A549 (cell line): ENCODE measurements around the gene ZNF79. TPM values are rescaled to one million over a fixed set of nuclear protein-coding genes. Genes with fewer than 3 reads are reported as not detected.

Experiments
- ATAC-seq, 2 experiments: fragments of 200-7000 bp in 1 of 2; fragments of >200 bp in 1 of 2; cut with Nextera tagmentation in 1 of 2; cut with Tn5 transposase in 1 of 2; 3 replicates each; pipeline versions ENCODE4 v1.8.0 to v1.9.1; 2018 to 2020; ENCODE audit warnings: mild to moderate bottlenecking in 1 of 2, moderate library complexity in 1 of 2
- CTCF ChIA-PET: fragments of 300-600 bp; sonication (Branson Sonifier 250); formaldehyde crosslinking; extraction: SDS; loops from one replicate; lab custom pipeline; 2021; ENCODE audit warnings: antibody characterized with exemption, inconsistent platforms; lab: Yijun Ruan, JAX
- POLR2A ChIA-PET: fragments of 350-600 bp; formaldehyde crosslinking; extraction: SDS; loops from one replicate; lab custom pipeline; 2021; ENCODE audit warnings: antibody characterized with exemption, inconsistent platforms; lab: Yijun Ruan, JAX
- DNase-seq, 2 experiments: peaks; one replicate each; pipeline versions ENCODE4 v3.0.0 to v3.0.0-alpha.2; 2011 to 2016; ENCODE audit warnings: low read depth in 1 of 2, low spot score in 1 of 2
- FAIRE-seq: peaks from 2 replicates; lab custom pipeline; 2011; peaks lifted over from hg19 to GRCh38; lab: Jason Lieb, UNC
- H3K27ac ChIP-seq, 2 experiments: fragments of >200 bp; sonication (Bioruptor Twin); formaldehyde crosslinking; 3 replicates each; pipeline ENCODE4 v1.5.1; 2016 to 2017
- H3K4me1 ChIP-seq: fragments of >200 bp; sonication (Bioruptor Twin); formaldehyde crosslinking; 3 replicates; pipeline ENCODE4 v1.6.1; 2016
- H3K4me2 ChIP-seq: fragments of >200 bp; sonication (Bioruptor Twin); formaldehyde crosslinking; 3 replicates; pipeline ENCODE4 v1.6.1; 2016
- H3K4me3 ChIP-seq: fragments of >200 bp; sonication (Bioruptor Twin); formaldehyde crosslinking; 3 replicates; pipeline ENCODE4 v1.5.1; 2016
- H3K9me3 ChIP-seq: fragments of >200 bp; sonication (Bioruptor Twin); formaldehyde crosslinking; 3 replicates; pipeline ENCODE4 v1.6.1; 2016
- CBX8 ChIP-seq: fragments of 200-600 bp; sonication (generic); IDR thresholded peaks from 2 replicates; pipeline ENCODE4 v1.6.1; 2016
- EP300 ChIP-seq, 2 experiments: fragments of >200 bp; sonication (Bioruptor Twin); formaldehyde crosslinking; IDR thresholded peaks; 2 replicates in 1 of 2; 3 replicates in 1 of 2; pipeline ENCODE4 v1.6.1; 2016 to 2017
- ESRRA ChIP-seq: fragments of 150-350 bp; IDR thresholded peaks from 2 replicates; pipeline ENCODE4 v1.6.1; 2014; ENCODE audit warnings: mild to moderate bottlenecking, low read length, borderline replicate concordance
- GATA3 ChIP-seq: IDR thresholded peaks from 2 replicates; pipeline ENCODE4 v1.6.1; 2012; ENCODE audit warnings: borderline replicate concordance
- HDAC2 ChIP-seq: fragments of 200-600 bp; sonication (generic); IDR thresholded peaks from 2 replicates; pipeline ENCODE4 v1.6.1; 2016
- HOXA7 ChIP-seq: fragments of 250-450 bp; sonication (Bioruptor Pico); IDR thresholded peaks from 2 replicates; pipeline ENCODE4 v1.5.0; 2020; ENCODE audit warnings: mild to moderate bottlenecking, moderate library complexity
- HOXB13 ChIP-seq: fragments of 250-450 bp; sonication (Bioruptor Pico); IDR thresholded peaks from 2 replicates; pipeline ENCODE4 v1.5.0; 2020; ENCODE audit warnings: low read depth, mild to moderate bottlenecking, moderate library complexity
- JUN ChIP-seq, 2 experiments: fragments of >200 bp; sonication (Bioruptor Twin); formaldehyde crosslinking; IDR thresholded peaks; 2 replicates in 1 of 2; 3 replicates in 1 of 2; pipeline ENCODE4 v1.6.1; 2016 to 2017
- KDM1A ChIP-seq: fragments of 200-600 bp; sonication (generic); IDR thresholded peaks from 2 replicates; pipeline ENCODE4 v1.6.1; 2016; ENCODE audit warnings: low read depth, mild to moderate bottlenecking
- MAZ ChIP-seq: fragments of 150-350 bp; IDR thresholded peaks from 2 replicates; pipeline ENCODE4 v1.6.1; 2014; ENCODE audit warnings: antibody characterized with exemption, low read depth, low read length, borderline replicate concordance
- PHF8 ChIP-seq: fragments of 200-600 bp; sonication (generic); IDR thresholded peaks from 2 replicates; pipeline ENCODE4 v1.6.1; 2016; ENCODE audit warnings: low read depth, mild to moderate bottlenecking, antibody characterized with exemption, moderate library complexity, borderline replicate concordance
- POLR2A ChIP-seq: IDR thresholded peaks from 2 replicates; pipeline ENCODE4 v1.6.1; 2012; ENCODE audit warnings: mild to moderate bottlenecking, low read length
- RAD21 ChIP-seq, 2 experiments: fragments of >200 bp in 1 of 2; sonication (Bioruptor Twin) in 1 of 2; formaldehyde crosslinking in 1 of 2; IDR thresholded peaks in 1 of 2; conservative IDR thresholded peaks in 1 of 2; 2 replicates in 1 of 2; 3 replicates in 1 of 2; pipeline ENCODE4 v1.6.1; 2012 to 2018; ENCODE audit warnings: inconsistent platforms in 1 of 2
- RARB ChIP-seq: fragments of 250-450 bp; sonication (Bioruptor Pico); IDR thresholded peaks from 2 replicates; pipeline ENCODE4 v1.8.0; 2021; ENCODE audit warnings: mild to moderate bottlenecking, moderate library complexity
- RNF2 ChIP-seq: fragments of 200-600 bp; sonication (generic); IDR thresholded peaks from 2 replicates; pipeline ENCODE4 v1.6.1; 2016; ENCODE audit warnings: low read depth, mild to moderate bottlenecking, antibody characterized with exemption, moderate library complexity, borderline replicate concordance
- SREBF2 ChIP-seq: fragments of 450-650 bp; IDR thresholded peaks from 2 replicates; pipeline ENCODE4 v1.6.1; 2014; ENCODE audit warnings: mild to moderate bottlenecking, moderate library complexity
- TFCP2L1 ChIP-seq: fragments of 250-450 bp; sonication (Bioruptor Pico); IDR thresholded peaks from 2 replicates; pipeline ENCODE4 v1.5.0; 2021; ENCODE audit warnings: mild to moderate bottlenecking
- TP53 ChIP-seq: fragments of 250-450 bp; sonication (Bioruptor Pico); IDR thresholded peaks from 2 replicates; pipeline ENCODE4 v1.5.0; 2021; ENCODE audit warnings: mild to moderate bottlenecking, moderate library complexity
- ZC3H11A ChIP-seq: fragments of 450-650 bp; IDR thresholded peaks from 2 replicates; pipeline ENCODE4 v1.6.1; 2014; ENCODE audit warnings: antibody characterized with exemption, mild to moderate bottlenecking
- ZNF302 ChIP-seq: fragments of 250-450 bp; sonication (Bioruptor Pico); IDR thresholded peaks from 2 replicates; pipeline ENCODE4 v1.9.0; 2021; ENCODE audit warnings: inconsistent platforms, mild to moderate bottlenecking, moderate library complexity
- ZSCAN20 ChIP-seq: fragments of 250-450 bp; sonication (Bioruptor Pico); IDR thresholded peaks from 2 replicates; pipeline ENCODE4 v1.8.0; 2022; ENCODE audit warnings: mild to moderate bottlenecking, moderate library complexity
- WGBS: methylation state at CpG from one replicate; pipeline ENCODE4 v1.1.6; 2017; ENCODE audit errors: missing lambda C conversion rate; 5-methylcytosine and 5-hydroxymethylcytosine counted together
- polyA plus RNA-seq, 4 experiments: library from polyadenylated mRNA; depleted of rRNA in 3 of 4; stranded (reverse); fragments of >200 nt; fragmentation: RNase III in 1 of 4; extraction: RNeasy Plus Mini Kit Qiagen cat#74134 plus additional on column Dnase treatment in 1 of 4; gene quantifications; 2 replicates in 3 of 4; 3 replicates in 1 of 4; pipeline ENCODE4 v1.2.3, GENCODE V29; 2011 to 2017
- TF ChIP-seq, protein P1 (sequence below): fragments of 200-600 bp; sonication (generic); IDR thresholded peaks from 2 replicates; pipeline ENCODE4 v1.6.1; 2016; ENCODE audit warnings: antibody characterized with exemption, mild to moderate bottlenecking, moderate library complexity
- TF ChIP-seq, protein P2 (sequence below): fragments of 250-450 bp; sonication (Bioruptor Pico); IDR thresholded peaks from 2 replicates; pipeline ENCODE4 v1.5.0; 2021; ENCODE audit warnings: mild to moderate bottlenecking, moderate library complexity, borderline replicate concordance

The ZNF79 gene
- polyA plus RNA-seq, 2 of the 4 experiments (the other 2 are of a cell fraction) = 4.9 to 5.7 TPM

DNA sequence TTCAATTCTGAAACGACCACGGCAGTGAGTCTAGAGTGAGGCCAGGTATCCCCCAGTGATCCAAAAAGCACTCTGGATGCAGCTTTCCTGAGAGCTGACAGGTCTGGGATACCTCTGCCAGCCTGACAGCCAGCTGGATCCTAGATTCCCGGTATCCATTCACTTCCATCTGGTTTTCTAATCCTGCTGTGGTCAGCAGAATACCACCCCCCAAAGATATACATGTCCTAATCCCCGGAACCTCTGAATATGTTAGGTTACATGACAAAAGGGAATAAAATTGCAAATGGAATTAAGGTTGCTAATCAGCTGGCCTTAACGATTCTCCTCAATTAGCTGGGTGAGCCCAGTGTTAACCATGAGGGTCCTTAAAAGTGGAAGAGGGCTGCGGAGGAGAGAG lies 1.4 kb upstream of the ZNF79 start:
- Histone ChIP-seq H3K27ac (no peak overlapping the region), H3K4me2 (no peak overlapping the region), H3K4me1 (peaks cover 21% of the 10 kb centered on the region), H3K9me3 (no peaks in the 10 kb centered on the region), H3K4me3 (no peak overlapping the region)
- POLR2A ChIA-PET = no interaction called here
- FAIRE-seq = no peak
- no peak for ATAC-seq
- TF ChIP-seq ESRRA = no peak
- no peak for TF ChIP-seq PHF8
- TF ChIP-seq, protein P1, sequence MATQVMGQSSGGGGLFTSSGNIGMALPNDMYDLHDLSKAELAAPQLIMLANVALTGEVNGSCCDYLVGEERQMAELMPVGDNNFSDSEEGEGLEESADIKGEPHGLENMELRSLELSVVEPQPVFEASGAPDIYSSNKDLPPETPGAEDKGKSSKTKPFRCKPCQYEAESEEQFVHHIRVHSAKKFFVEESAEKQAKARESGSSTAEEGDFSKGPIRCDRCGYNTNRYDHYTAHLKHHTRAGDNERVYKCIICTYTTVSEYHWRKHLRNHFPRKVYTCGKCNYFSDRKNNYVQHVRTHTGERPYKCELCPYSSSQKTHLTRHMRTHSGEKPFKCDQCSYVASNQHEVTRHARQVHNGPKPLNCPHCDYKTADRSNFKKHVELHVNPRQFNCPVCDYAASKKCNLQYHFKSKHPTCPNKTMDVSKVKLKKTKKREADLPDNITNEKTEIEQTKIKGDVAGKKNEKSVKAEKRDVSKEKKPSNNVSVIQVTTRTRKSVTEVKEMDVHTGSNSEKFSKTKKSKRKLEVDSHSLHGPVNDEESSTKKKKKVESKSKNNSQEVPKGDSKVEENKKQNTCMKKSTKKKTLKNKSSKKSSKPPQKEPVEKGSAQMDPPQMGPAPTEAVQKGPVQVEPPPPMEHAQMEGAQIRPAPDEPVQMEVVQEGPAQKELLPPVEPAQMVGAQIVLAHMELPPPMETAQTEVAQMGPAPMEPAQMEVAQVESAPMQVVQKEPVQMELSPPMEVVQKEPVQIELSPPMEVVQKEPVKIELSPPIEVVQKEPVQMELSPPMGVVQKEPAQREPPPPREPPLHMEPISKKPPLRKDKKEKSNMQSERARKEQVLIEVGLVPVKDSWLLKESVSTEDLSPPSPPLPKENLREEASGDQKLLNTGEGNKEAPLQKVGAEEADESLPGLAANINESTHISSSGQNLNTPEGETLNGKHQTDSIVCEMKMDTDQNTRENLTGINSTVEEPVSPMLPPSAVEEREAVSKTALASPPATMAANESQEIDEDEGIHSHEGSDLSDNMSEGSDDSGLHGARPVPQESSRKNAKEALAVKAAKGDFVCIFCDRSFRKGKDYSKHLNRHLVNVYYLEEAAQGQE = no peak
- no peak for TF ChIP-seq MAZ
- TF ChIP-seq RARB (CRISPR knock-in tag) = no peak
- no peak for TF ChIP-seq RNF2
- TF ChIP-seq ZSCAN20 (CRISPR knock-in tag) = no peak
- TF ChIP-seq HDAC2 = no peak
- TF ChIP-seq JUN (IDR thresholded peaks at IDR 0.05) = no peak
- no peak for TF ChIP-seq HOXA7 (CRISPR knock-in tag)
- no peak for TF ChIP-seq TP53 (CRISPR knock-in tag)
- no peak for TF ChIP-seq ZNF302 (CRISPR knock-in tag)
- TF ChIP-seq GATA3 = no peak
- no peak for TF ChIP-seq ZC3H11A
- TF ChIP-seq, protein P2, sequence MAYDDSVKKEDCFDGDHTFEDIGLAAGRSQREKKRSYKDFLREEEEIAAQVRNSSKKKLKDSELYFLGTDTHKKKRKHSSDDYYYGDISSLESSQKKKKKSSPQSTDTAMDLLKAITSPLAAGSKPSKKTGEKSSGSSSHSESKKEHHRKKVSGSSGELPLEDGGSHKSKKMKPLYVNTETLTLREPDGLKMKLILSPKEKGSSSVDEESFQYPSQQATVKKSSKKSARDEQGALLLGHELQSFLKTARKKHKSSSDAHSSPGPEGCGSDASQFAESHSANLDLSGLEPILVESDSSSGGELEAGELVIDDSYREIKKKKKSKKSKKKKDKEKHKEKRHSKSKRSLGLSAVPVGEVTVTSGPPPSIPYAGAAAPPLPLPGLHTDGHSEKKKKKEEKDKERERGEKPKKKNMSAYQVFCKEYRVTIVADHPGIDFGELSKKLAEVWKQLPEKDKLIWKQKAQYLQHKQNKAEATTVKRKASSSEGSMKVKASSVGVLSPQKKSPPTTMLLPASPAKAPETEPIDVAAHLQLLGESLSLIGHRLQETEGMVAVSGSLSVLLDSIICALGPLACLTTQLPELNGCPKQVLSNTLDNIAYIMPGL (CRISPR knock-in tag) = no peak
- TF ChIP-seq RAD21 (conservative IDR thresholded peaks at IDR 0.05 in 1 of 2, IDR thresholded peaks at IDR 0.05 in 1 of 2) = no peak
- no peak for TF ChIP-seq TFCP2L1 (CRISPR knock-in tag)
- TF ChIP-seq POLR2A = no peak
- TF ChIP-seq, all 56 proteins: peak for 0
- CTCF ChIA-PET = no interaction called here
- no peak for DNase-seq
- WGBS = no CpG with 5 or more reads among the region's 6 CpGs

DNA sequence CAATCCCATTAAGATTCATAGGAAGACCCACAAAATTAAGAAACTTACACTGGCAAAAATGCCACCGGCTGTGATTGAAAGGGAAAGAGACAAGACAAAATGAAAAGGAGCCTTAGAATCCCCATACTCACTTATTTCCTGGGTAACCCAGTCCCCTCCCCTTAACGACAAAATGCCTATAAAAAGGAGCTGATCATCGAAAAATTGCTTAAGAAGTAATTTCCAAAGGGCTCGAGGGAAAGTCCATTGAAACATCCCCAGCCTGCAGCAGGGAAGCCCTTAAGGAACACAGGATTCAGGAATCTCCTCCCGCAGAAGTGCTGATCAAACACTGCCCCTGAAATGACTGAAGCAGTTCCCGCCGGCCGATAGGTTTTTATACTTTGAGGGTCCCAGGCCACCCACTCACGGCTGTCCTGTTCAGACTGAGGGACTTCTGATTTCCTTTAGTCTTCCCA lies 677 bp upstream of the ZNF79 start:
- WGBS = 14% methylated on average over 2 of the region's 9 CpGs
- FAIRE-seq (no peak), ATAC-seq (no peak), DNase-seq (no peak)
- Histone ChIP-seq H3K27ac (peak overlapping the region; percentile 77 to 93), H3K4me2 (peak overlapping the region; percentile 96), H3K4me3 (peak overlapping the region; percentile 86), H3K4me1 (peaks cover 15% of the 10 kb centered on the region), H3K9me3 (no peaks in the 10 kb centered on the region)
- ChIA-PET POLR2A (interaction anchor here (1.0 to 1.6 kb wide), 8 partner anchors 11 to 179 kb away, joined by 4 to 23 read pairs (median 8); partner anchors contain the start of genes LRSAM1, RPL12 and SLC2A8), CTCF (no interaction called here)
- TF ChIP-seq SREBF2 (no peak), KDM1A (no peak), HOXB13 (no peak), RNF2 (no peak), CBX8 (no peak), EP300 (IDR thresholded peaks at IDR 0.05) (no peak)
